ENCODE data around the gene SRD5A1. TPM values are rescaled to one million over a fixed set of nuclear protein-coding genes. Genes with fewer than 3 reads are reported as not detected.

SRD5A1 gene
- total RNA-seq, 5 donors from 2014 or later (not counting 1 experiment from before 2014, with no cell fraction given) = 2.3 to 13.6 (median 9.6) TPM

GRCh38 chr5:6608016-6608415 is 25.2 kb upstream of the SRD5A1 start:
- no peaks in the 10 kb centered on the region for H3K9me3 Mint-ChIP-seq
- Histone ChIP-seq H3K27ac (ENCODE audit: low read length) (no peak overlapping the region), H3K9me3 (no peaks in the 10 kb centered on the region), H3K4me3 (ENCODE audit: control insufficient read depth in 1 of 2, extremely low read depth in 1 of 2, low read length in 1 of 2) (no peak overlapping the region), H3K4me1 (ENCODE audit: control insufficient read depth in 1 of 2, extremely low read depth in 1 of 2, insufficient read depth in 2 of 2, low read length in 2 of 2) (no peaks in the 10 kb centered on the region), H3K36me3 (ENCODE audit: control insufficient read depth in 2 of 2, extremely low read depth in 1 of 2, insufficient read depth in 1 of 2, low read length in 1 of 2) (peaks cover 23 to 91% of the 10 kb centered on the region in 2 donors), H3K27me3 (replicated peaks in 1 of 2; ENCODE audit: control insufficient read depth in 2 of 2, extremely low read depth in 1 of 2, insufficient read depth in 2 of 2, low read length in 1 of 2) (no peaks in the 10 kb centered on the region)
- H3K27me3 Mint-ChIP-seq = no peaks in the 10 kb centered on the region
- POLR2A ChIA-PET = interaction anchor here in 1 of 2 donors (1.1 kb wide), 1 partner anchor 11 kb away, joined by 3 read pairs; no protein-coding TSS in a partner anchor
- DNase-seq (no peak), ATAC-seq (replicated peaks in 1 of 4) (no peak)
- CTCF ChIA-PET = no interaction called here
- H3K4me1 Mint-ChIP-seq = peaks cover 0 to 4% (median under 1%) of the 10 kb centered on the region in 3 donors
- H3K27ac Mint-ChIP-seq = no peak overlapping the region
- no peak overlapping the region for H3K4me3 Mint-ChIP-seq
- 88% methylated on average over 1 of the region's 3 CpGs for WGBS (ENCODE audit: insufficient coverage)
- H3K36me3 Mint-ChIP-seq = peaks cover 73% of the 10 kb centered on the region

DNA sequence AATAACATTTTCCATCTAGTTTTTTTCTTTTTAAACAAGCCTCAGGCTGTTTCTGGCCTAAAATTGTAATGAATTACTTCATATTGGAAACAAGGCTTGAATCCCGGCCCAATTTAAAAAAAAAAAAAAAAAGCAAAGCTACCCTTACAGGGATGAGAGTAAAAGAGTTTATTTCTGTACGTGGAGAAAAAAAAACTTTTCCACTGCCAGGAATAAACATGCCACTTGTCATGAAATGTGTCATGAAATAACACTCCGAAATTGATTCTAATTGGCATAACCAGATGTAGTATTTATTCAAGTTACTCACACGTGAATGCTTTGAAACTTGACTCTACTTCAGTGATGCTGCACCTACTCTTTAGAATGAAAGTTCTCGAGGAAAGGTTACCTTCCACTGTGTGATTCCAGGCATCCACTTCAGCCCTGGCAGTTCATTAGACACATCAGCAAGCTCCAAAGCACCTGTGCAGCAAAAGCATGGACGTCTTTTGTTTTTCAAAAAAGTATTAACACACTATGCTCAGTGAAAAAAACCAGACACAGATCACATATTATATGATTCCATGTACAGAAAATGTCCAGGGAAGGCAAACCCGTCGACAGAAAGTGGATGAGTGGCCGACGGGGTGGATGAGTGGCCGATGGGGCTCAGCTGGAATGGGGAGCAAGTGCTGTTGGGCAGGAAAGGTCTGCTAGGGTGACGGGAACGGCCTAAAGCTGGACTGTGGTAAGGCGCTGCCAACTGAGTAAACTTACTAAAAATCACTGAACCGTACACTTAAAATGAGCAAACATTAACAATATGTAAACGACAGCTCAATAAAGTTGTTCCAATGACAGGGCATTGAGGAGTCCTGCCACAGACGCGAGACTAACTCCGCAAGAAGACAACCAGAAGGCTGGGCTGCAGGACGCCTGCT is 21.6 kb upstream of the SRD5A1 start:
- H3K9me3 Mint-ChIP-seq = no peaks in the 10 kb centered on the region
- Histone ChIP-seq H3K4me1 (ENCODE audit: control insufficient read depth in 1 of 2, extremely low read depth in 1 of 2, insufficient read depth in 2 of 2, low read length in 2 of 2) (no peaks in the 10 kb centered on the region), H3K36me3 (ENCODE audit: control insufficient read depth in 2 of 2, extremely low read depth in 1 of 2, insufficient read depth in 1 of 2, low read length in 1 of 2) (peaks cover 13 to 96% of the 10 kb centered on the region in 2 donors), H3K4me3 (ENCODE audit: control insufficient read depth in 1 of 2, extremely low read depth in 1 of 2, low read length in 1 of 2) (no peak overlapping the region), H3K27ac (ENCODE audit: low read length) (no peak overlapping the region), H3K27me3 (replicated peaks in 1 of 2; ENCODE audit: control insufficient read depth in 2 of 2, extremely low read depth in 1 of 2, insufficient read depth in 2 of 2, low read length in 1 of 2) (no peaks in the 10 kb centered on the region), H3K9me3 (no peaks in the 10 kb centered on the region)
- ATAC-seq (replicated peaks in 1 of 4) = no peak
- peaks cover 82% of the 10 kb centered on the region for H3K36me3 Mint-ChIP-seq
- CTCF ChIA-PET = interaction anchor here (0.6 kb wide), 2 partner anchors 37 to 241 kb away, joined by 3 read pairs; no protein-coding TSS in a partner anchor
- no peaks in the 10 kb centered on the region for H3K27me3 Mint-ChIP-seq
- peaks cover 14 to 36% (median 24%) of the 10 kb centered on the region in 3 donors for H3K4me1 Mint-ChIP-seq
- 99% methylated on average over 14 of the region's 20 CpGs for WGBS (ENCODE audit: insufficient coverage)
- no peak overlapping the region for H3K4me3 Mint-ChIP-seq
- no peak for DNase-seq
- H3K27ac Mint-ChIP-seq = no peak overlapping the region
- POLR2A ChIA-PET = interaction anchor here in 1 of 2 donors (0.6 kb wide), 1 partner anchor 24 kb away, joined by 3 read pairs; no protein-coding TSS in a partner anchor

- no peak overlapping the region for H3K27ac ChIP-seq (ENCODE audit: low read length)
- DNase-seq (no peak), ATAC-seq (replicated peaks in 1 of 4) (no peak)
- Mint-ChIP-seq H3K9me3 (no peaks in the 10 kb centered on the region), H3K27me3 (no peaks in the 10 kb centered on the region), H3K4me1 (peaks cover 14 to 38% (median 25%) of the 10 kb centered on the region in 3 donors), H3K27ac (peak overlapping the region in 1 of 2 donors; percentile 46), H3K36me3 (peaks cover 72% of the 10 kb centered on the region), H3K4me3 (no peak overlapping the region)
- WGBS (ENCODE audit: insufficient coverage) = 95% methylated on average over 7 of the region's 8 CpGs
- H3K4me1 ChIP-seq (ENCODE audit: control insufficient read depth in 1 of 2, extremely low read depth in 1 of 2, insufficient read depth in 2 of 2, low read length in 2 of 2) = no peaks in the 10 kb centered on the region
- H3K9me3 ChIP-seq = no peaks in the 10 kb centered on the region
- ChIA-PET POLR2A (no interaction called here), CTCF (no interaction called here)
- H3K27me3 ChIP-seq (replicated peaks in 1 of 2; ENCODE audit: control insufficient read depth in 2 of 2, extremely low read depth in 1 of 2, insufficient read depth in 2 of 2, low read length in 1 of 2) = no peaks in the 10 kb centered on the region
- no peak overlapping the region for H3K4me3 ChIP-seq (ENCODE audit: control insufficient read depth in 1 of 2, extremely low read depth in 1 of 2, low read length in 1 of 2)
- peaks cover 6 to 90% of the 10 kb centered on the region in 2 donors for H3K36me3 ChIP-seq (ENCODE audit: control insufficient read depth in 2 of 2, extremely low read depth in 1 of 2, insufficient read depth in 1 of 2, low read length in 1 of 2)
These were observed 18.0 kb upstream of the SRD5A1 start for GRCh38 chr5:6615034-6615815.

- Mint-ChIP-seq H3K4me1 (peaks cover 18 to 41% (median 25%) of the 10 kb centered on the region in 3 donors), H3K27me3 (no peaks in the 10 kb centered on the region), H3K4me3 (no peak overlapping the region), H3K36me3 (peaks cover 74% of the 10 kb centered on the region), H3K9me3 (no peaks in the 10 kb centered on the region), H3K27ac (no peak overlapping the region)
- H3K27me3 ChIP-seq (replicated peaks in 1 of 2; ENCODE audit: control insufficient read depth in 2 of 2, extremely low read depth in 1 of 2, insufficient read depth in 2 of 2, low read length in 1 of 2) = no peaks in the 10 kb centered on the region
- WGBS (ENCODE audit: insufficient coverage) = no CpG with 5 or more reads among the region's 6 CpGs
- DNase-seq (no peak), ATAC-seq (replicated peaks in 1 of 4) (no peak)
- ChIA-PET POLR2A (no interaction called here), CTCF (no interaction called here)
- H3K27ac ChIP-seq (ENCODE audit: low read length) = no peak overlapping the region
- H3K9me3 ChIP-seq = no peaks in the 10 kb centered on the region
- no peak overlapping the region for H3K4me3 ChIP-seq (ENCODE audit: control insufficient read depth in 1 of 2, extremely low read depth in 1 of 2, low read length in 1 of 2)
- no peaks in the 10 kb centered on the region for H3K4me1 ChIP-seq (ENCODE audit: control insufficient read depth in 1 of 2, extremely low read depth in 1 of 2, insufficient read depth in 2 of 2, low read length in 2 of 2)
- H3K36me3 ChIP-seq (ENCODE audit: control insufficient read depth in 2 of 2, extremely low read depth in 1 of 2, insufficient read depth in 1 of 2, low read length in 1 of 2) = peaks cover 9 to 87% of the 10 kb centered on the region in 2 donors
These were observed 16.6 kb upstream of the SRD5A1 start for GRCh38 chr5:6616632-6617031.

GRCh38 chr5:6623228-6623627 is 10.0 kb upstream of the SRD5A1 start:
- Histone ChIP-seq H3K4me3 (ENCODE audit: control insufficient read depth in 1 of 2, extremely low read depth in 1 of 2, low read length in 1 of 2) (no peak overlapping the region), H3K36me3 (ENCODE audit: control insufficient read depth in 2 of 2, extremely low read depth in 1 of 2, insufficient read depth in 1 of 2, low read length in 1 of 2) (peaks cover 3 to 73% of the 10 kb centered on the region in 2 donors), H3K27ac (ENCODE audit: low read length) (no peak overlapping the region), H3K9me3 (no peaks in the 10 kb centered on the region), H3K27me3 (replicated peaks in 1 of 2; ENCODE audit: control insufficient read depth in 2 of 2, extremely low read depth in 1 of 2, insufficient read depth in 2 of 2, low read length in 1 of 2) (no peaks in the 10 kb centered on the region), H3K4me1 (ENCODE audit: control insufficient read depth in 1 of 2, extremely low read depth in 1 of 2, insufficient read depth in 2 of 2, low read length in 2 of 2) (no peaks in the 10 kb centered on the region)
- POLR2A ChIA-PET = interaction anchor here (0.6 to 0.7 kb wide), 2 partner anchors 105 to 308 kb away, joined by 3 to 7 read pairs; no protein-coding TSS in a partner anchor
- Mint-ChIP-seq H3K9me3 (peaks cover 8 to 16% (median 12%) of the 10 kb centered on the region in 3 donors), H3K4me3 (peak overlapping the region in 1 of 3 donors; percentile 0), H3K36me3 (peaks cover 63% of the 10 kb centered on the region), H3K27ac (no peak overlapping the region), H3K4me1 (peaks cover 30 to 39% (median 31%) of the 10 kb centered on the region in 3 donors), H3K27me3 (no peaks in the 10 kb centered on the region)
- DNase-seq = no peak
- no peak for ATAC-seq (replicated peaks in 1 of 4)
- WGBS (ENCODE audit: insufficient coverage) = 93% methylated on average over 3 of the region's 4 CpGs
- CTCF ChIA-PET = interaction anchor here (0.7 kb wide), 2 partner anchors 14 to 1112 kb away, joined by 3 to 7 read pairs; no protein-coding TSS in a partner anchor

DNA sequence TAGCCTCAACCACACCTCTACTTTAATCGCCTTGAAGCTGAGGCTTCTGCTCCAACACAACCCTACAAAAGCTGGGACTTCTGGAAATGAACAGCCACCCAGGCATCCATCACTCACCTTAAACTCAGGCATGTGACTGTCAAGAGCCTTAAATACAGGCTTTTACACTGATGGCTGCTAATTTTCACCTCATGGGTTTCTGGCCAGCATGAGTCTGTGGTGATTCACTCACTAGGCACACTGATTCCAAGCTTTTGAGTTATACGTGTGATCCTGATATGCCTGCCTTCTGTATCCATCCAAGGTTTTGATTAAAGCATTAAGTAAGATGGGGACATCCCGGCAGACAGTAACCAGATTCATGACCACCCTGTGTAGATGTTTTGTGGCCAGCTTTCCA is 9.3 kb upstream of the SRD5A1 start:
- Mint-ChIP-seq H3K36me3 (peaks cover 60% of the 10 kb centered on the region), H3K4me1 (peaks cover 37 to 46% (median 38%) of the 10 kb centered on the region in 3 donors), H3K27me3 (no peaks in the 10 kb centered on the region), H3K9me3 (peaks cover 8 to 16% (median 12%) of the 10 kb centered on the region in 3 donors), H3K4me3 (peak overlapping the region in 1 of 3 donors; percentile 0), H3K27ac (peak overlapping the region; percentile 0 to 1)
- ATAC-seq (replicated peaks in 1 of 4) (no peak), DNase-seq (no peak)
- Histone ChIP-seq H3K27ac (ENCODE audit: low read length) (no peak overlapping the region), H3K9me3 (no peaks in the 10 kb centered on the region), H3K4me3 (ENCODE audit: control insufficient read depth in 1 of 2, extremely low read depth in 1 of 2, low read length in 1 of 2) (no peak overlapping the region), H3K36me3 (ENCODE audit: control insufficient read depth in 2 of 2, extremely low read depth in 1 of 2, insufficient read depth in 1 of 2, low read length in 1 of 2) (peaks cover 3 to 76% of the 10 kb centered on the region in 2 donors), H3K4me1 (ENCODE audit: control insufficient read depth in 1 of 2, extremely low read depth in 1 of 2, insufficient read depth in 2 of 2, low read length in 2 of 2) (no peaks in the 10 kb centered on the region), H3K27me3 (replicated peaks in 1 of 2; ENCODE audit: control insufficient read depth in 2 of 2, extremely low read depth in 1 of 2, insufficient read depth in 2 of 2, low read length in 1 of 2) (no peaks in the 10 kb centered on the region)
- WGBS (ENCODE audit: insufficient coverage) = 90% methylated on average over 2 of the region's 3 CpGs
- ChIA-PET POLR2A (no interaction called here), CTCF (no interaction called here)
